K562 (cell line): ENCODE results near the gene BSCL2. TPM values are rescaled to one million over a fixed set of nuclear protein-coding genes. Genes with fewer than 3 reads are reported as not detected.

Experiments
- BCL6 ChIP-seq: fragments of 250-450 bp; sonication (Bioruptor Pico); IDR thresholded peaks from 2 replicates; pipeline ENCODE4 v1.4.0; 2020
- CBFB ChIP-seq: sonication (generic); formaldehyde crosslinking; IDR thresholded peaks from 2 replicates; pipeline ENCODE4 v1.4.0; 2020; ENCODE audit warnings: mild to moderate bottlenecking, missing genetic modification reagents
- ESRRB ChIP-seq: fragments of 250-450 bp; sonication (Bioruptor Pico); IDR thresholded peaks from 2 replicates; pipeline ENCODE4 v1.5.0; 2020; ENCODE audit warnings: mild to moderate bottlenecking, moderate library complexity, borderline replicate concordance
- HEY1 ChIP-seq: fragments of 250-450 bp; sonication (Bioruptor Pico); IDR thresholded peaks from 2 replicates; pipeline ENCODE4 v1.5.0; 2020; ENCODE audit warnings: mild to moderate bottlenecking, moderate library complexity, borderline replicate concordance
- HLTF ChIP-seq: fragments of 450-650 bp; IDR thresholded peaks from 2 replicates; pipeline ENCODE4 v1.6.1; 2016
- NELFE ChIP-seq: IDR thresholded peaks from 2 replicates; pipeline ENCODE4 v1.6.1; 2011; ENCODE audit warnings: mild to moderate bottlenecking; ENCODE audit not compliant: insufficient read depth, insufficient read length
- PRPF4 ChIP-seq: fragments of 200-400 bp; formaldehyde crosslinking; IDR thresholded peaks from one replicate; pipeline ENCODE4 v1.6.1; 2017; ENCODE audit warnings: low read length, low read depth, mild to moderate bottlenecking; ENCODE audit not compliant: insufficient read depth, poor library complexity, severe bottlenecking
- RBBP5 ChIP-seq: fragments of 200-600 bp; sonication (generic); IDR thresholded peaks from 2 replicates; pipeline ENCODE4 v1.6.1; 2012; ENCODE audit warnings: borderline replicate concordance, mild to moderate bottlenecking, low read length, control low read depth, inconsistent platforms; ENCODE audit not compliant: insufficient read depth, poor library complexity, severe bottlenecking
- SIN3A ChIP-seq, 2 experiments: fragments of 150-350 bp in 1 of 2; IDR thresholded peaks; 2 replicates each; pipeline ENCODE4 v1.6.1; 2011 to 2016; ENCODE audit warnings: borderline replicate concordance in 2 of 2, low read depth in 2 of 2, low read length in 2 of 2, mild to moderate bottlenecking in 2 of 2, moderate library complexity in 2 of 2; ENCODE audit not compliant: control insufficient read depth in 1 of 2
- SIN3B ChIP-seq: fragments of 450-650 bp; IDR thresholded peaks from 2 replicates; pipeline ENCODE4 v1.6.1; 2017; ENCODE audit warnings: low read depth, mild to moderate bottlenecking, moderate library complexity
- SP2 ChIP-seq: IDR thresholded peaks from 2 replicates; pipeline ENCODE4 v1.6.1; 2011; ENCODE audit warnings: mild to moderate bottlenecking, low read depth, low read length, moderate library complexity; ENCODE audit not compliant: poor library complexity, severe bottlenecking; ENCODE audit errors: extremely low read depth
- SPI1 ChIP-seq: IDR thresholded peaks from 2 replicates; pipeline ENCODE4 v1.6.1; 2011; ENCODE audit warnings: low read depth, low read length, control low read depth, borderline replicate concordance
- polyA plus RNA-seq, 8 experiments: library from polyadenylated mRNA; depleted of rRNA in 4 of 8; stranded (reverse) in 5 of 8; unstranded in 3 of 8; fragments of >200 nt; fragmentation: Nextera tagmentation in 2 of 8; fragmentation: Illumina TruSeq in 1 of 8; extraction: Ambion mirVana in 2 of 8; extraction: Trizol in 1 of 8; gene quantifications; 2 replicates each; pipeline versions ENCODE4 v1.2.1 to v1.2.3, GENCODE V29; 2011 to 2014; ENCODE audit warnings: inconsistent platforms in 1 of 8, missing spikeins in 1 of 8
- total RNA-seq, 7 experiments: library from RNA; depleted of rRNA in 6 of 7; stranded (reverse); fragments of >200 nt in 6 of 7; fragmentation: Illumina TruSeq in 2 of 7; extraction: Trizol in 2 of 7; gene quantifications; 2 replicates each; pipeline versions ENCODE4 v1.2.1 to v1.2.3, GENCODE V29; 2011 to 2021; ENCODE audit warnings: low replicate concordance in 1 of 7
- TF ChIP-seq, protein P1 (sequence below): fragments of 450-650 bp; IDR thresholded peaks from 2 replicates; pipeline ENCODE4 v1.7.1; 2018; ENCODE audit warnings: mild to moderate bottlenecking, low read depth; ENCODE audit not compliant: partially characterized antibody
- TF ChIP-seq, protein P2 (sequence below): sonication (generic); formaldehyde crosslinking; IDR thresholded peaks from 2 replicates; pipeline ENCODE4 v1.8.0; 2023; ENCODE audit warnings: mild to moderate bottlenecking, missing genetic modification reagents
- TF ChIP-seq, protein P3 (sequence below): fragments of 450-650 bp; IDR thresholded peaks from 2 replicates; pipeline ENCODE4 v1.6.1; 2018; ENCODE audit not compliant: partially characterized antibody
- TF ChIP-seq, protein P4 (sequence below): fragments of 250-450 bp; sonication (Bioruptor Pico); IDR thresholded peaks from 2 replicates; pipeline ENCODE4 v1.8.0; 2021; ENCODE audit warnings: mild to moderate bottlenecking, moderate library complexity

Gene BSCL2
- total and polyA plus RNA-seq, 9 of the 15 experiments (the other 6 are each of a cell fraction or from before 2014, with no cell fraction given), result 18.9 to 51.7 (median 35.2) TPM

DNA sequence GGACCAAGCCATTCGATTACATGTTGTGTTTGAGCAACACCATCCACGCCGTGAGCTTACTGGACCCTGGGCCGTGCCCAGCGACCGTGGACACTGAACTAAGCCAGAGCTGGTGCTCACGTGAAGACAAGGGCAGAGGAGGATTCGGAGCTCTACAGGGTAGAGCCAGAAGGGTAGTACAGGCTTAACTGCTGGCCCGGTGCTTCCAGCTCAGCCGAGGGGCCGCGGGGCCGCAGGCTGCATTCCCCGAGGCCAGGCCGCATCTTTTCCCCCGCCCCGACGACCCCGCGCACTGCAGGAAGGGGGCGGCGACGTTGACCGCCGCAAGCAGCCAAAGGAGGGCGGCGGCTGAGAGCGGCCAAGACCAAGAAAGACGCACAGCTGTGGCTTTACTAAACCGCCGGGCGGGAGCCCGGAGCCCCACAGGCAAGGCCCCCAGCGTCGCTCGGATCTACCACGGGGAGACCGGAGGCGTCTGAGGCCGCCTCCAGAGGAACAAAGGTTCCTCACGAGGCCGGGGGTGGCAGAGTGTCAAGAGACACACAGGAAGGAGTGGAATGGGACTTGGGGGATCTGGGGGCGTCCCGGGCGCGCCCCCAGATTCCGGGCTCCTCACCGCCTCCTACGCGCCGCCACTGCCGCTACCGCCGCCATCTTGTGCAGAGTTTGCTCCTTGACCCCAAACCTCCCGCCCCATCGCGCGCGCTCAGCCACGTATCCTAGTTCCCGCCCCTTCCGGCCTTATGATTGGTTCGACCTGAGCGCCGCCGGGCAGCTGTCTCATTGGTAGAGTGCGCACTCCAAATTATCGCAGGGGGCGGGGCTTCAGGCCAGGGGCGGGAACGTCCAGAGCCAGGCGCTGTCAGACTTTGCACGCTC is 61.0 kb downstream of the BSCL2 start, which contains the start of gene GANAB (continued):
- TF ChIP-seq, protein P1, sequence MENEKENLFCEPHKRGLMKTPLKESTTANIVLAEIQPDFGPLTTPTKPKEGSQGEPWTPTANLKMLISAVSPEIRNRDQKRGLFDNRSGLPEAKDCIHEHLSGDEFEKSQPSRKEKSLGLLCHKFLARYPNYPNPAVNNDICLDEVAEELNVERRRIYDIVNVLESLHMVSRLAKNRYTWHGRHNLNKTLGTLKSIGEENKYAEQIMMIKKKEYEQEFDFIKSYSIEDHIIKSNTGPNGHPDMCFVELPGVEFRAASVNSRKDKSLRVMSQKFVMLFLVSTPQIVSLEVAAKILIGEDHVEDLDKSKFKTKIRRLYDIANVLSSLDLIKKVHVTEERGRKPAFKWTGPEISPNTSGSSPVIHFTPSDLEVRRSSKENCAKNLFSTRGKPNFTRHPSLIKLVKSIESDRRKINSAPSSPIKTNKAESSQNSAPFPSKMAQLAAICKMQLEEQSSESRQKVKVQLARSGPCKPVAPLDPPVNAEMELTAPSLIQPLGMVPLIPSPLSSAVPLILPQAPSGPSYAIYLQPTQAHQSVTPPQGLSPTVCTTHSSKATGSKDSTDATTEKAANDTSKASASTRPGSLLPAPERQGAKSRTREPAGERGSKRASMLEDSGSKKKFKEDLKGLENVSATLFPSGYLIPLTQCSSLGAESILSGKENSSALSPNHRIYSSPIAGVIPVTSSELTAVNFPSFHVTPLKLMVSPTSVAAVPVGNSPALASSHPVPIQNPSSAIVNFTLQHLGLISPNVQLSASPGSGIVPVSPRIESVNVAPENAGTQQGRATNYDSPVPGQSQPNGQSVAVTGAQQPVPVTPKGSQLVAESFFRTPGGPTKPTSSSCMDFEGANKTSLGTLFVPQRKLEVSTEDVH, result peak; percentile 81
- TF ChIP-seq, protein P2, sequence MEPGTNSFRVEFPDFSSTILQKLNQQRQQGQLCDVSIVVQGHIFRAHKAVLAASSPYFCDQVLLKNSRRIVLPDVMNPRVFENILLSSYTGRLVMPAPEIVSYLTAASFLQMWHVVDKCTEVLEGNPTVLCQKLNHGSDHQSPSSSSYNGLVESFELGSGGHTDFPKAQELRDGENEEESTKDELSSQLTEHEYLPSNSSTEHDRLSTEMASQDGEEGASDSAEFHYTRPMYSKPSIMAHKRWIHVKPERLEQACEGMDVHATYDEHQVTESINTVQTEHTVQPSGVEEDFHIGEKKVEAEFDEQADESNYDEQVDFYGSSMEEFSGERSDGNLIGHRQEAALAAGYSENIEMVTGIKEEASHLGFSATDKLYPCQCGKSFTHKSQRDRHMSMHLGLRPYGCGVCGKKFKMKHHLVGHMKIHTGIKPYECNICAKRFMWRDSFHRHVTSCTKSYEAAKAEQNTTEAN (CRISPR knock-in tag), result no peak
- no peak for TF ChIP-seq BCL6
- no peak for TF ChIP-seq ESRRB
- no peak for TF ChIP-seq NELFE
- TF ChIP-seq CBFB (CRISPR knock-in tag), result no peak; the same call in 1 of the 2 replicates
- peak; percentile 85 for TF ChIP-seq RBBP5
- no peak for TF ChIP-seq HLTF
- peak; percentile 55 for TF ChIP-seq SP2
- peak in 1 of 2 experiments; percentile 75; a peak in 1 of 4 replicates for TF ChIP-seq SIN3A (IDR thresholded peaks at IDR 0.05; ENCODE audit: borderline replicate concordance in 2 of 2, control insufficient read depth in 1 of 2, low read depth in 2 of 2, low read length in 2 of 2)
- no peak for TF ChIP-seq SPI1
- TF ChIP-seq HEY1 (CRISPR knock-in tag), result peak; percentile 42; the same call in 1 of the 2 replicates
- TF ChIP-seq, protein P3, sequence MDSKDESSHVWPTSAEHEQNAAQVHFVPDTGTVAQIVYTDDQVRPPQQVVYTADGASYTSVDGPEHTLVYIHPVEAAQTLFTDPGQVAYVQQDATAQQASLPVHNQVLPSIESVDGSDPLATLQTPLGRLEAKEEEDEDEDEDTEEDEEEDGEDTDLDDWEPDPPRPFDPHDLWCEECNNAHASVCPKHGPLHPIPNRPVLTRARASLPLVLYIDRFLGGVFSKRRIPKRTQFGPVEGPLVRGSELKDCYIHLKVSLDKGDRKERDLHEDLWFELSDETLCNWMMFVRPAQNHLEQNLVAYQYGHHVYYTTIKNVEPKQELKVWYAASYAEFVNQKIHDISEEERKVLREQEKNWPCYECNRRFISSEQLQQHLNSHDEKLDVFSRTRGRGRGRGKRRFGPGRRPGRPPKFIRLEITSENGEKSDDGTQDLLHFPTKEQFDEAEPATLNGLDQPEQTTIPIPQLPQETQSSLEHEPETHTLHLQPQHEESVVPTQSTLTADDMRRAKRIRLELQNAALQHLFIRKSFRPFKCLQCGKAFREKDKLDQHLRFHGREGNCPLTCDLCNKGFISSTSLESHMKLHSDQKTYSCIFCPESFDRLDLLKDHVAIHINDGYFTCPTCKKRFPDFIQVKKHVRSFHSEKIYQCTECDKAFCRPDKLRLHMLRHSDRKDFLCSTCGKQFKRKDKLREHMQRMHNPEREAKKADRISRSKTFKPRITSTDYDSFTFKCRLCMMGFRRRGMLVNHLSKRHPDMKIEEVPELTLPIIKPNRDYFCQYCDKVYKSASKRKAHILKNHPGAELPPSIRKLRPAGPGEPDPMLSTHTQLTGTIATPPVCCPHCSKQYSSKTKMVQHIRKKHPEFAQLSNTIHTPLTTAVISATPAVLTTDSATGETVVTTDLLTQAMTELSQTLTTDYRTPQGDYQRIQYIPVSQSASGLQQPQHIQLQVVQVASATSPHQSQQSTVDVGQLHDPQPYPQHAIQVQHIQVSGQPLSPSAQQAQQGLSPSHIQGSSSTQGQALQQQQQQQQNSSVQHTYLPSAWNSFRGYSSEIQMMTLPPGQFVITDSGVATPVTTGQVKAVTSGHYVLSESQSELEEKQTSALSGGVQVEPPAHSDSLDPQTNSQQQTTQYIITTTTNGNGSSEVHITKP, result no peak
- TF ChIP-seq, protein P4, sequence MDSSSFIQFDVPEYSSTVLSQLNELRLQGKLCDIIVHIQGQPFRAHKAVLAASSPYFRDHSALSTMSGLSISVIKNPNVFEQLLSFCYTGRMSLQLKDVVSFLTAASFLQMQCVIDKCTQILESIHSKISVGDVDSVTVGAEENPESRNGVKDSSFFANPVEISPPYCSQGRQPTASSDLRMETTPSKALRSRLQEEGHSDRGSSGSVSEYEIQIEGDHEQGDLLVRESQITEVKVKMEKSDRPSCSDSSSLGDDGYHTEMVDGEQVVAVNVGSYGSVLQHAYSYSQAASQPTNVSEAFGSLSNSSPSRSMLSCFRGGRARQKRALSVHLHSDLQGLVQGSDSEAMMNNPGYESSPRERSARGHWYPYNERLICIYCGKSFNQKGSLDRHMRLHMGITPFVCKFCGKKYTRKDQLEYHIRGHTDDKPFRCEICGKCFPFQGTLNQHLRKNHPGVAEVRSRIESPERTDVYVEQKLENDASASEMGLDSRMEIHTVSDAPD (CRISPR knock-in tag), result no peak
- peak; percentile 62 for TF ChIP-seq SIN3B
- TF ChIP-seq PRPF4, result no peak
